Left lung (tissue), 10 donors: Measurements from ENCODE around the gene ATP7B. TPM values are rescaled to one million over a fixed set of nuclear protein-coding genes. Genes with fewer than 3 reads are reported as not detected.
A peak's percentile ranks its signal among the peaks of the same experiment; 100 is the strongest.

Experiments
- ATAC-seq: fragments of 200-7000 bp; cut with Tn5 transposase; one replicate; pipeline ENCODE4 v1.9.1; 2020; ENCODE audit warnings: moderate library complexity
- DNase-seq, 4 donors: peaks; one replicate each; pipeline ENCODE4 v3.0.0-alpha.2; 2013 to 2020
- H3K27ac ChIP-seq, 2 donors: fragments of 200-600 bp; sonication (generic) in 1 of 2; one replicate each; pipeline versions ENCODE4 v1.5.0 to v1.8.0; 2020 to 2021
- H3K27me3 ChIP-seq, 2 donors: fragments of 200-600 bp; sonication (generic) in 1 of 2; one replicate each; pipeline versions ENCODE4 v1.5.0 to v1.8.0; 2020 to 2021
- H3K36me3 ChIP-seq, 2 donors: fragments of 200-600 bp; sonication (generic) in 1 of 2; one replicate each; pipeline versions ENCODE4 v1.5.0 to v1.8.0; 2020 to 2021
- H3K4me1 ChIP-seq, 2 donors: fragments of 200-600 bp; one replicate each; pipeline ENCODE4 v1.8.0; 2021
- H3K4me3 ChIP-seq, 2 donors: fragments of 200-600 bp; sonication (generic) in 1 of 2; one replicate each; pipeline versions ENCODE4 v1.5.0 to v1.8.0; 2020 to 2021; ENCODE audit warnings: mild to moderate bottlenecking in 1 of 2
- H3K9me3 ChIP-seq, 2 donors: fragments of 200-600 bp; sonication (generic) in 1 of 2; one replicate each; pipeline versions ENCODE4 v1.5.0 to v1.8.0; 2020 to 2021
- CTCF ChIP-seq, 2 donors: fragments of 200-600 bp; sonication (generic) in 1 of 2; IDR thresholded peaks; one replicate each; pipeline versions ENCODE4 v1.5.0 to v1.8.0; 2021; ENCODE audit warnings: antibody characterized with exemption in 2 of 2
- intact Hi-C, 2 donors: fragments of 100-400 bp; cut with DNase I; formaldehyde crosslinking; loops; one replicate each; pipeline versions ENCODE4 v1.11.2 to v1.14.2; 2022
- polyA plus RNA-seq, 6 donors: library from polyadenylated mRNA; unstranded; fragments of 120-200 nt; gene quantifications; one replicate each; pipeline ENCODE4 v1.2.1, GENCODE V29; 2013; ENCODE audit not compliant: insufficient read length in 6 of 6
- total RNA-seq, 2 donors: library from RNA; stranded (reverse); fragmentation: NEBNext Ultra II Directional; extraction: Animal tissue kit (Norgen Biotek cat#: 25700); gene quantifications; one replicate each; pipeline ENCODE4 v1.2.1, GENCODE V29; 2021
- donor health status: DM: no; HTN: yes; CAD: no.
- donor health status: DM: no; HTN: no; CAD: no.

The ATP7B gene
- total and polyA plus RNA-seq, 8 donors: 5.9 to 20.5 (median 18.4) TPM

GRCh38 chr13:51953347-51954195, 57.7 kb downstream of the ATP7B start:
- H3K27me3 ChIP-seq: no peaks in the 10 kb centered on the region
- H3K9me3 ChIP-seq: no peaks in the 10 kb centered on the region
- ATAC-seq: no peak
- H3K4me1 ChIP-seq: no peaks in the 10 kb centered on the region
- H3K36me3 ChIP-seq: no peaks in the 10 kb centered on the region
- TF ChIP-seq CTCF (IDR thresholded peaks at IDR 0.05): no peak
- DNase-seq: peak in 2 of 4 donors; percentile 46 to 71
- no peak overlapping the region for H3K4me3 ChIP-seq
- intact Hi-C loops: no loop called here
- H3K27ac ChIP-seq: no peak overlapping the region

GRCh38 chr13:51950722-51951121, 60.5 kb downstream of the ATP7B start:
- ATAC-seq (no peak), DNase-seq (no peak)
- Histone ChIP-seq H3K9me3 (no peaks in the 10 kb centered on the region), H3K4me3 (no peak overlapping the region), H3K27me3 (no peaks in the 10 kb centered on the region), H3K4me1 (no peaks in the 10 kb centered on the region), H3K27ac (no peak overlapping the region), H3K36me3 (no peaks in the 10 kb centered on the region)
- no peak for TF ChIP-seq CTCF (IDR thresholded peaks at IDR 0.05)
- intact Hi-C loops: no loop called here

- Histone ChIP-seq H3K4me1 (no peaks in the 10 kb centered on the region), H3K36me3 (no peaks in the 10 kb centered on the region), H3K27me3 (no peaks in the 10 kb centered on the region), H3K4me3 (no peak overlapping the region), H3K27ac (no peak overlapping the region), H3K9me3 (no peaks in the 10 kb centered on the region)
- ATAC-seq (no peak), DNase-seq (no peak)
- intact Hi-C loops: no loop called here
- TF ChIP-seq CTCF (IDR thresholded peaks at IDR 0.05): no peak
Observed at GRCh38 chr13:51946163-51946669, 65.0 kb downstream of the ATP7B start.

GRCh38 chr13:51945149-51945548, 66.1 kb downstream of the ATP7B start:
- Histone ChIP-seq H3K9me3 (no peaks in the 10 kb centered on the region), H3K4me3 (no peak overlapping the region), H3K36me3 (no peaks in the 10 kb centered on the region), H3K27me3 (no peaks in the 10 kb centered on the region), H3K4me1 (no peaks in the 10 kb centered on the region), H3K27ac (no peak overlapping the region)
- intact Hi-C loops: no loop called here
- DNase-seq: no peak
- no peak for ATAC-seq
- TF ChIP-seq CTCF (IDR thresholded peaks at IDR 0.05): no peak

GRCh38 chr13:51944428-51944827, 66.8 kb downstream of the ATP7B start:
- Histone ChIP-seq H3K27ac (no peak overlapping the region), H3K4me1 (no peaks in the 10 kb centered on the region), H3K4me3 (no peak overlapping the region), H3K36me3 (no peaks in the 10 kb centered on the region), H3K9me3 (no peaks in the 10 kb centered on the region), H3K27me3 (no peaks in the 10 kb centered on the region)
- ATAC-seq (no peak), DNase-seq (no peak)
- no peak for TF ChIP-seq CTCF (IDR thresholded peaks at IDR 0.05)
- intact Hi-C loops: no loop called here
